ENCODE results near the gene FBXO41. TPM values are rescaled to one million over a fixed set of nuclear protein-coding genes. Genes with fewer than 3 reads are reported as not detected.

The FBXO41 gene
- total and polyA plus RNA-seq, 2 donors (not counting 3 experiments of a cell fraction or from before 2014, with no cell fraction given) = 0.88 to 1.5 TPM

GRCh38 chr2:73301636-73302035, 17.4 kb upstream of the FBXO41 start:
- DNase-seq (ENCODE audit: low read depth, low spot score) = no peak
- H4K20me1 ChIP-seq (replicated peaks; ENCODE audit: control insufficient read depth, extremely low read depth, insufficient read depth, low read length) = no peaks in the 10 kb centered on the region
- no peak overlapping the region for H3K27ac ChIP-seq (ENCODE audit: insufficient read depth, low read depth, low read length)
- dilution Hi-C loops (cut with MboI; ENCODE audit: extremely low pct_ligation_motif_present, low sequenced_read_pairs) (no loop called here), intact Hi-C loops (cut with micrococcal nuclease) (no loop called here)
- no peak overlapping the region for H2AFZ ChIP-seq (ENCODE audit: low read depth, low read length)
- no peaks in the 10 kb centered on the region for H3K9me1 ChIP-seq (replicated peaks; ENCODE audit: control insufficient read depth, extremely low read depth, insufficient read depth, low read length)
- H3K9ac ChIP-seq (replicated peaks; ENCODE audit: extremely low read depth, insufficient read depth, low read length) = no peak overlapping the region
- no peak for FAIRE-seq
- TF ChIP-seq CTCF (IDR thresholded peaks at IDR 0.05; ENCODE audit: extremely low read depth in 1 of 2, insufficient read depth in 1 of 2, low read depth in 1 of 2, low read length in 2 of 2) = no peak
- TF ChIP-seq POLR2A (IDR thresholded peaks at IDR 0.05; ENCODE audit: low read depth, low read length) = no peak
- CTCF ChIA-PET = no interaction called here
- H3K4me2 ChIP-seq (ENCODE audit: insufficient read depth, low read length) = no peak overlapping the region
- no TSS peak for BruUV-seq (replicated peaks)
- POLR2A ChIA-PET = interaction anchor here (0.7 kb wide), 1 partner anchor 369 kb away, joined by 4 read pairs; no protein-coding TSS in a partner anchor
- no peaks in the 10 kb centered on the region for H3K4me1 ChIP-seq (ENCODE audit: control insufficient read depth, extremely low read depth, insufficient read depth, low read length)
- peaks cover 22 to 25% of the 10 kb centered on the region in 2 experiments for H3K27me3 ChIP-seq (ENCODE audit: control insufficient read depth in 2 of 2, insufficient read depth in 2 of 2, low read length in 2 of 2)
- no peaks in the 10 kb centered on the region for H3K79me2 ChIP-seq (ENCODE audit: control insufficient read depth, insufficient read depth, low read length)
- no peaks in the 10 kb centered on the region for H3K36me3 ChIP-seq (ENCODE audit: control insufficient read depth in 2 of 2, extremely low read depth in 1 of 2, insufficient read depth in 2 of 2, low read length in 2 of 2)
- no peaks in the 10 kb centered on the region for H3K9me3 ChIP-seq (replicated peaks; ENCODE audit: control insufficient read depth, insufficient read depth, low read length)
- H3K4me3 ChIP-seq (replicated peaks in 1 of 3; ENCODE audit: insufficient read depth in 1 of 3, low read depth in 1 of 3, low read length in 3 of 3) = no peak overlapping the region

- H3K27ac ChIP-seq (ENCODE audit: insufficient read depth, low read depth, low read length) = no peak overlapping the region
- ChIA-PET POLR2A (no interaction called here), CTCF (interaction anchor here (1.2 kb wide), 1 partner anchor 10 kb away, joined by 8 read pairs; no protein-coding TSS in a partner anchor)
- H3K9ac ChIP-seq (replicated peaks; ENCODE audit: extremely low read depth, insufficient read depth, low read length) = no peak overlapping the region
- H3K9me1 ChIP-seq (replicated peaks; ENCODE audit: control insufficient read depth, extremely low read depth, insufficient read depth, low read length) = no peaks in the 10 kb centered on the region
- H2AFZ ChIP-seq (ENCODE audit: low read depth, low read length) = no peak overlapping the region
- no peaks in the 10 kb centered on the region for H3K4me1 ChIP-seq (ENCODE audit: control insufficient read depth, extremely low read depth, insufficient read depth, low read length)
- no peaks in the 10 kb centered on the region for H3K9me3 ChIP-seq (replicated peaks; ENCODE audit: control insufficient read depth, insufficient read depth, low read length)
- H3K4me3 ChIP-seq (replicated peaks in 1 of 3; ENCODE audit: insufficient read depth in 1 of 3, low read depth in 1 of 3, low read length in 3 of 3) = no peak overlapping the region
- BruUV-seq (replicated peaks) = no TSS peak
- FAIRE-seq (no peak), DNase-seq (ENCODE audit: low read depth, low spot score) (no peak)
- no peak overlapping the region for H3K4me2 ChIP-seq (ENCODE audit: insufficient read depth, low read length)
- no peaks in the 10 kb centered on the region for H4K20me1 ChIP-seq (replicated peaks; ENCODE audit: control insufficient read depth, extremely low read depth, insufficient read depth, low read length)
- H3K27me3 ChIP-seq (ENCODE audit: control insufficient read depth in 2 of 2, insufficient read depth in 2 of 2, low read length in 2 of 2) = peaks cover 22 to 26% of the 10 kb centered on the region in 2 experiments
- H3K36me3 ChIP-seq (ENCODE audit: control insufficient read depth in 2 of 2, extremely low read depth in 1 of 2, insufficient read depth in 2 of 2, low read length in 2 of 2) = no peaks in the 10 kb centered on the region
- intact Hi-C loops (cut with micrococcal nuclease) (no loop called here), dilution Hi-C loops (cut with MboI; ENCODE audit: extremely low pct_ligation_motif_present, low sequenced_read_pairs) (no loop called here)
- TF ChIP-seq MAX (IDR thresholded peaks at IDR 0.05; ENCODE audit: insufficient read depth, insufficient read length) = no peak
- no peak for TF ChIP-seq POLR2A (IDR thresholded peaks at IDR 0.05; ENCODE audit: low read depth, low read length)
- no peak for TF ChIP-seq CTCF (IDR thresholded peaks at IDR 0.05; ENCODE audit: extremely low read depth in 1 of 2, insufficient read depth in 1 of 2, low read depth in 1 of 2, low read length in 2 of 2)
- TF ChIP-seq FOS (IDR thresholded peaks at IDR 0.05; ENCODE audit: borderline replicate concordance, insufficient read depth, low read length) = no peak
- TF ChIP-seq EZH2 (IDR thresholded peaks at IDR 0.05; ENCODE audit: borderline replicate concordance, low read depth, low read length, severe bottlenecking) = no peak
- TF ChIP-seq JUN (IDR thresholded peaks at IDR 0.05; ENCODE audit: borderline replicate concordance, insufficient read depth, insufficient read length, low read depth) = no peak
- TF ChIP-seq POLR2AphosphoS5 (IDR thresholded peaks at IDR 0.05; ENCODE audit: insufficient read depth, low read depth, low read length) = no peak
- no peak for TF ChIP-seq MYC (IDR thresholded peaks at IDR 0.05; ENCODE audit: low read depth, low read length)
- no peak for TF ChIP-seq GATA2 (IDR thresholded peaks at IDR 0.05; ENCODE audit: insufficient read depth, insufficient read length, low read depth, low read length)
- H3K79me2 ChIP-seq (ENCODE audit: control insufficient read depth, insufficient read depth, low read length) = no peaks in the 10 kb centered on the region
These were observed 16.6 kb upstream of the FBXO41 start for GRCh38 chr2:73300926-73301325.
